Activated CD4-positive, alpha-beta memory T cell treated with anti-CD3 and anti-CD28 coated beads, Interleukin-2, amount 10 ng/mL, durations not matched to agents 7 days and 5 days (primary cell): ENCODE data around the gene ANO4. TPM values are rescaled to one million over a fixed set of nuclear protein-coding genes. Genes with fewer than 3 reads are reported as not detected.
"Not testable (repeated sequence)": the region's sequence is repeated elsewhere in the genome, so short reads cannot be mapped to it uniquely, and the experiment has no call there.

Experiments
- CTCF ChIA-PET: fragments of 350-600 bp; sonication (Branson Sonifier 250); formaldehyde crosslinking; loops from one replicate; lab custom pipeline; 2021; ENCODE audit warnings: antibody characterized with exemption, inconsistent platforms; lab: Charles Lee
- POLR2A ChIA-PET: fragments of 350-600 bp; sonication (Branson Sonifier 250); formaldehyde crosslinking; loops from one replicate; lab custom pipeline; 2021; ENCODE audit warnings: antibody characterized with exemption; lab: Charles Lee
- DNase-seq: peaks from one replicate; pipeline ENCODE4 v3.0.0-alpha.2; 2020
- H3K27ac Mint-ChIP-seq: one replicate; pipeline ENCODE4 v1.8.0; 2021; ENCODE audit warnings: mild to moderate bottlenecking, mixed read lengths
- H3K27me3 Mint-ChIP-seq: one replicate; pipeline ENCODE4 v1.8.0; 2021; ENCODE audit warnings: mixed read lengths
- H3K36me3 Mint-ChIP-seq: one replicate; pipeline ENCODE4 v1.8.0; 2021; ENCODE audit warnings: low read depth, mixed read lengths
- H3K4me1 Mint-ChIP-seq: one replicate; pipeline ENCODE4 v1.8.0; 2021; ENCODE audit warnings: mixed read lengths
- H3K4me3 Mint-ChIP-seq: one replicate; pipeline ENCODE4 v1.8.0; 2021; ENCODE audit warnings: mild to moderate bottlenecking, mixed read lengths
- H3K9me3 Mint-ChIP-seq: one replicate; pipeline ENCODE4 v1.8.0; 2021; ENCODE audit warnings: mixed read lengths
- total RNA-seq, 2 experiments: library from RNA; stranded (reverse); gene quantifications; one replicate each; pipeline ENCODE4 v1.2.3, GENCODE V29; 2021

ANO4 gene
- total RNA-seq, 2 experiments from 2014 or later = not detected

DNA sequence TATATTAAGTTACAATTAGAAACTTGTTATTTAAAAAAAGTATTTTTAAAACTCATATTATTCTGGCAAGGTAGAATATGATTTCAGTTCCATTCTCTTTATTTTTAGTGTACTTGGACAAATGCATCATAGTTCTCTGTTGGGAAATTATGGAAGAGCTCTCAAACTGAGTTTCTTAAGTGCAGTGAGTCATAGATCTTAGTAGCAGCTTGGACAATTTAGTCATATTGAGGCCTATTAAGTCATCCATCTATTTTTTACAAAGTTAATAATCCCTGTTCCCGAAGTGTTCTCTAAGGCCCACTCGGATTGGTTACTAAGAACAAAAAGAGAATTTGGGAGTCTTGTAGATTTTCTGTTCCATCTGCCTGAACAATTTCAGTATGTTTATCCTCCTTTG lies 113.9 kb downstream of the ANO4 start:
- Mint-ChIP-seq H3K27ac (no peak overlapping the region), H3K4me3 (no peak overlapping the region), H3K27me3 (no peaks in the 10 kb centered on the region), H3K36me3 (no peaks in the 10 kb centered on the region), H3K9me3 (no peaks in the 10 kb centered on the region), H3K4me1 (no peaks in the 10 kb centered on the region)
- ChIA-PET POLR2A (no interaction called here), CTCF (no interaction called here)
- DNase-seq = no peak

DNA sequence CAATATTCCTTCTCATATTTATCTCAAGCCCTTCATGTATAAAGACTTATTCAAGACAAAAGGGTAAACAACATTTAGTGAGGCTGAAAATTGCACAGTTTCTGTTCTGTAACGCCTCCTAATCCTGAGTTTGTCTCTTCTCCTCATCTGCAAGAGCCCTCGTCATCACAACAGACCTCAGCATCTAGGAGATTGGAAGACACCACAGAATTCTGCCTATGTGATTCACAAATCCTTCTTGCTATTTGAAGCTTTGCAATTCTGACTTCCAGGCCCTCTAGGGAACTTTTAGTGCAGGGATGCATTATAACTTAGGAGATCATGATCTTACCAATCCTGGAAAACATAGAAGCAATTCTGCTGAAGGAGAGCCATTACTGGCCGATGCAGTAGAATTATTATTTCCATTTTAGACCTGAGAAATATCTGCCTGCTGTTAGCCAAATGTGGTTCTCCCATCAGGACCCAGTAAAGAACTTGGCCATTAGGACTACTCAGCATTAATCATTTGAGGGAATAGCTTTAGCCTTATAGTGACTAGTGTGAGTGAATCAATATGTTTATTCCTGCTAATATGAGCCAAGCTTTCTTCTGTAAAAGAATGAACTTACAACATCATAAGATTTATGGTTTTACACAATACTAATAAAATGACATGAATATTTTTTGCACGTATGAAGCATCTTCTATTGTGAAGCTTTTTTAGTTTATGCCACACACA lies 119.5 kb downstream of the ANO4 start:
- H3K27ac Mint-ChIP-seq = no peak overlapping the region
- no peaks in the 10 kb centered on the region for H3K4me1 Mint-ChIP-seq
- DNase-seq = no peak
- H3K4me3 Mint-ChIP-seq = no peak overlapping the region
- H3K27me3 Mint-ChIP-seq = no peaks in the 10 kb centered on the region
- no peaks in the 10 kb centered on the region for H3K9me3 Mint-ChIP-seq
- H3K36me3 Mint-ChIP-seq = no peaks in the 10 kb centered on the region
- ChIA-PET CTCF (no interaction called here), POLR2A (no interaction called here)

DNA sequence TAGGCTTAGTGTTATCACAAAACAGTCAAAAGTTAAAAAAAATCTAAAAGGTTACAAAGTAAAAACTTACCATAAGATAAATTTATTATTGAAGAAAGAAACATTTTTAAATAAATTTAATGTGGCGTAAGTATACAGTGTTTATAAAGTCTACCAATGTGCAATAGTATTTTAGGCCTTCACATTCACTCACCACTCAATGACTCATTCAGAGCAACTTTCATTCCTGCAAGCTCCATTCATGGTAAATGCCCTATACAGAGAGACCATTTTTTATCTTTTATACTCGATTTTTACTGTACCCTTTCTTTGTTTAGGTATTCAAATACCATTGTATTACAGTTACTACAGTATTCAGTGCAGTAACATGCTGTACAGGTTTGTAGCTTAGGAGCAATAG lies 124.5 kb downstream of the ANO4 start:
- no peak for DNase-seq
- ChIA-PET POLR2A (no interaction called here), CTCF (no interaction called here)
- H3K36me3 Mint-ChIP-seq = no peaks in the 10 kb centered on the region
- H3K4me3 Mint-ChIP-seq = no peak overlapping the region
- no peaks in the 10 kb centered on the region for H3K4me1 Mint-ChIP-seq
- H3K27ac Mint-ChIP-seq = no peak overlapping the region
- no peaks in the 10 kb centered on the region for H3K27me3 Mint-ChIP-seq
- H3K9me3 Mint-ChIP-seq = no peaks in the 10 kb centered on the region

DNA sequence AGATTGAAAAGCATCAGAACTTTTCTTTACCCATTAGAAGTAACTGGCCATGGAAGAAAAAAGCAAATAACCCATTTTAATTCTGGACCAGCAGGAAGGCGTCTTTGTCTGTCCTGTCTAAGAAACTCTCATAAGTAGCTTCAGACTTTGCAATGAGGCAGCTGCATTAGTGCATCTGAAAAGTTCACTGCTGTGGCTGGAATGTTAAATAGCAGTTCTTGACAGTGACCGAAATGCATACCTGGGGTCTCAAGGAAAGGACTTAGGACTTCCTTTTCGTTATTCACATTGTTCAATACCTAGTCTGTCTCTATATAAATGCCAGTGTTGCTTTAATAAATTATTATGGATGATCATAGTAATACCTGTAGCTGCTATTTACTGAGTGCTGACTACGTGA lies 125.9 kb downstream of the ANO4 start:
- Mint-ChIP-seq H3K4me1 (no peaks in the 10 kb centered on the region), H3K27me3 (no peaks in the 10 kb centered on the region), H3K9me3 (no peaks in the 10 kb centered on the region), H3K4me3 (no peak overlapping the region), H3K27ac (no peak overlapping the region), H3K36me3 (no peaks in the 10 kb centered on the region)
- no peak for DNase-seq
- ChIA-PET CTCF (no interaction called here), POLR2A (no interaction called here)

DNA sequence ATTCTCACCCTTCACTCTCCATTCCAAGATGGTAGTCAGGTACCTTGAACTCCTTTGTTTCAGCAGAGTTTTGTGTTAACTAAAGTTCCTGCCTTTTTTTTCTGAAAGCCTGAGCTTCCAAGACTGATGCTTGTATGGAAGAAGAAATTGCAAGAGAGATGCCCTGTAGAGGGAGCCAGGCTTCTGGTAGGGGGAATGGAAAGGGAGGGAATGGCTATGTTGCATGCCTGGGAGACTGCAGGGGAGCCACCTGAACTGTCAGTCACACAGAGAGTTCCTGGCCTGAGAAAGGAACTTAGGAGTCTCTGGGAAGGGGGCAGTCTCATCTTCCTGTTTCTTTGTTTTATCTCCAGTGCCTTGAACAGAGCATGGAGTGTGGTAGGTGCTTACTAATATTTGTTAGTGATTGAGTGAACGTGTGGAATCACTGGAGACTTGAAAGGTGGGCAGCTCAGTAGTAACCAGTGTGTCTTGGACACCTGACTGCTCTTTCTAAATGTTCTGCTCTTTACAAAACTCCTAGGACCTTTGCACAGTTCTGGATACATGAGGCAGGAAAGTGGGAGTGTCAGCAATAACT lies 132.2 kb downstream of the ANO4 start:
- Mint-ChIP-seq H3K4me1 (no peaks in the 10 kb centered on the region), H3K27ac (no peak overlapping the region), H3K36me3 (no peaks in the 10 kb centered on the region), H3K4me3 (no peak overlapping the region), H3K27me3 (no peaks in the 10 kb centered on the region), H3K9me3 (no peaks in the 10 kb centered on the region)
- CTCF ChIA-PET = no interaction called here
- no peak for DNase-seq
- POLR2A ChIA-PET = no interaction called here

DNA sequence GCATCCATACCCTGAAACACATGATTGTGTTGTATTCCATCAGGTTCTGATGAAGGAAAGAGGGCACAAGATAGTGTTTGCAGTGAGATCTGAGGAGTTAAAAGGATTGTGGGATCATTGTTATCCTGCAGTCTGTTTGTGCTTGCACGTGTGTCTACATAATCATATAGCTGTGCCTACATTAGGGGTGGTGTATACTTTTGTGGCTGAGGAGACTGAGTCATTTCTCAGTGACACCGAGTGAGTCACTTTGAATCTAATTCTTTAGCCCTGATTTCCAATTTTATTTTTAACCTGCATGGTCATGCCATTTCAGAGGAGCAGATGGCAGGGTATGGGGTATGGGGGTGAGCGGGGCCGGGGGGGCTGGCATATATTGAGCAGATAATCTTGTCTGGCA lies 133.2 kb downstream of the ANO4 start:
- DNase-seq = no peak
- H3K27me3 Mint-ChIP-seq = no peaks in the 10 kb centered on the region
- no peaks in the 10 kb centered on the region for H3K9me3 Mint-ChIP-seq
- CTCF ChIA-PET = no interaction called here
- H3K27ac Mint-ChIP-seq = no peak overlapping the region
- H3K36me3 Mint-ChIP-seq = no peaks in the 10 kb centered on the region
- H3K4me1 Mint-ChIP-seq = no peaks in the 10 kb centered on the region
- H3K4me3 Mint-ChIP-seq = no peak overlapping the region
- POLR2A ChIA-PET = no interaction called here

DNA sequence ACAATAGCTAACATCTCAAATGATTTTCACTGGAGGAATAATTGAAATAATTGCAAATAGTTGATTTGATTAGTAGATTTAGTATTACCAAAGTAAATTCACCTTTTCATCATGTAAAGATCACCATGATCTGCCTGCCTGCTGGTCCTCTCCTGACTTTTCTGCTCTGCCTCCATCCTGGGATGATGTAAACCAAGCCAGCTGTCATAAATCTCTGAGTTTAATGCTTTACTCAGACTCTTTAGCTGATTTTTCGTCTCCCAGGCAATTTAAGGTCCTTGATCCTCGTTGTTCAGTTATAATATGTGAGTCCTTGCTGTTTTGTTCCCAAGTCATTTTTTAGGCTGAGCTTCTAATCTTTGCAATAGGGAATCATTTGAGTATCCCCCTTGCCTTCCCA lies 138.0 kb downstream of the ANO4 start:
- POLR2A ChIA-PET = no interaction called here
- H3K9me3 Mint-ChIP-seq = peaks cover 2% of the 10 kb centered on the region
- H3K27ac Mint-ChIP-seq = no peak overlapping the region
- no peak for DNase-seq
- CTCF ChIA-PET = no interaction called here
- H3K4me1 Mint-ChIP-seq = no peaks in the 10 kb centered on the region
- H3K36me3 Mint-ChIP-seq = no peaks in the 10 kb centered on the region
- no peak overlapping the region for H3K4me3 Mint-ChIP-seq
- no peaks in the 10 kb centered on the region for H3K27me3 Mint-ChIP-seq

DNA sequence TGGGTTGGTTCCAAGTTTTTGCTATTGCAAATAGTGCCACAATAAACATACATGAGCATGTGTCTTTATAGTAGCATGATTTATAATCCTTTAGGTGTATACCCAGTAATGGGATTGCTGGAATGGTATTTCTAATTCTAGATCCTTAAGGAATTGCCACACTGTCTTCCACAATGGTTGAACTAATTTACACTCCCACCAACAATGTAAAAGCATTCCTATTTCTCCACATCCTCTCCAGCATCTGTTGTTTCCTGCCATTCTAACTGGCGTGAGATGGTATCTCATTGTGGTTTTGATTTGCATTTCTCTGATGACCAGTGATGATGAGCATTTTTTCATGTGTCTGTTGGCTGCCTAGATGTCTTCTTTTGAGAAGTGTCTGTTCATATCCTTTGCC lies 139.0 kb downstream of the ANO4 start:
- CTCF ChIA-PET = not testable (repeated sequence)

DNA sequence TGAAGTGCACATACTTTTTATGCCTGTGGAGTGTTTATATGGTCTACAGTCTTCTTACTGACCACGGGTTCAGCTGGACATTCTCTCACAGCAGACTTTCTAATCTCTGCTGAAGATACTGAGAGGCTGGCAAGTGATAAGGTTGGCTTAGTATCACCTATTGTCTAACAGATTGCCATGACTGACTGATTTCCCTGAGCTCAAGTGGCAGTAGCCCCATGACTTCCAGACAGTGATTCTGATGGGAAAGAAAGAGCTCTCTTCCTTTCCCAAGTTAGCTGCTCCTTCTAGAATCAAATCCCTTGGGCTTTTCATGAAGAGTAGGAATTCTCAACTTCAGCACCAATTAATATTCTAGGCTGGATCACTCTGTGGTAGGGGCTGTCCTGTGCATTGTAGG lies 141.4 kb downstream of the ANO4 start:
- CTCF ChIA-PET = no interaction called here
- Mint-ChIP-seq H3K4me3 (no peak overlapping the region), H3K36me3 (no peaks in the 10 kb centered on the region), H3K4me1 (no peaks in the 10 kb centered on the region), H3K27ac (no peak overlapping the region), H3K9me3 (peaks cover 2% of the 10 kb centered on the region), H3K27me3 (no peaks in the 10 kb centered on the region)
- POLR2A ChIA-PET = no interaction called here
- no peak for DNase-seq

More for the DNA sequence above, 139.0 kb downstream of the ANO4 start:
- H3K27me3 Mint-ChIP-seq, H3K9me3 Mint-ChIP-seq, POLR2A ChIA-PET, DNase-seq, H3K4me3 Mint-ChIP-seq, H3K4me1 Mint-ChIP-seq, H3K36me3 Mint-ChIP-seq, H3K27ac Mint-ChIP-seq: not testable (repeated sequence)

DNA sequence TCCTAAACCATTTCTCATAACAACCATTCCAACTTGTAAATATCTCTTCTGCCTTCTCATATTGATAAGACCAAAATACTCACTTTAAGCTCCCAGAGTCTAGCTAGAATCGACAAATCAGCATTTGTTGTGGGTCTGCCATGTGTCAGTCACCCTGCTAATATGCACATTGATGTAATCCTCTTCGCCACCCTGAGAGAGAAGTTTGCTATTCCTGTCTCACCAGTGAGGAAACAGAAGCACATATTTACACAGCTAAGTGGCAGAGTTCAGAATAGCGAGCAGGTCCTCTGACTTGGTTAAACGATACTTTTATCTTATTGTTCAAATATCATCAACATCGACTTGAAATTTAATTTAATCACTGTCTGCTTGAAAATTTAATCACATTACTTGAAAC lies 142.1 kb downstream of the ANO4 start:
- H3K4me3 Mint-ChIP-seq = no peak overlapping the region
- peaks cover 2% of the 10 kb centered on the region for H3K9me3 Mint-ChIP-seq
- H3K27ac Mint-ChIP-seq = no peak overlapping the region
- H3K4me1 Mint-ChIP-seq = no peaks in the 10 kb centered on the region
- POLR2A ChIA-PET = no interaction called here
- no peaks in the 10 kb centered on the region for H3K36me3 Mint-ChIP-seq
- CTCF ChIA-PET = no interaction called here
- no peaks in the 10 kb centered on the region for H3K27me3 Mint-ChIP-seq
- DNase-seq = no peak

DNA sequence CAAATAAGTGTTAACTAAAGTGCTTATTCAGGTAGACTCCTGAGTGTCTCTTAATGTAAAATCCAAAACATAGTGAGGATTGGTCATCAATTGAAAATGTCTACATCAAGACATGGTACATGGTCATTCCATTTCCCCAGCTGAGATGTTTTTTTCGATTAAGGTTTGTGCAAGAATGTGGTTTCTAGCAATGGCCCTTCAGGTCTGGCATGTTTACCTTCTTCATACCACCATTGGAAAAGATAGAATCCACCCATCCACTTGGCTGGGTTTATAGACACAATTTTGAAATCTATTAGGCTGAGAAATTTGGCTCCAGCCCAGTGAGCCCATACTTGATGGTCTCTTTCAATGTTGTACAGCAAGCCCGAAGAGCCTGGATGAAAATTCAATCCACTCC lies 145.9 kb downstream of the ANO4 start:
- Mint-ChIP-seq H3K9me3 (no peaks in the 10 kb centered on the region), H3K36me3 (no peaks in the 10 kb centered on the region), H3K27me3 (no peaks in the 10 kb centered on the region), H3K4me1 (no peaks in the 10 kb centered on the region), H3K4me3 (no peak overlapping the region), H3K27ac (no peak overlapping the region)
- DNase-seq = no peak
- ChIA-PET POLR2A (no interaction called here), CTCF (no interaction called here)

DNA sequence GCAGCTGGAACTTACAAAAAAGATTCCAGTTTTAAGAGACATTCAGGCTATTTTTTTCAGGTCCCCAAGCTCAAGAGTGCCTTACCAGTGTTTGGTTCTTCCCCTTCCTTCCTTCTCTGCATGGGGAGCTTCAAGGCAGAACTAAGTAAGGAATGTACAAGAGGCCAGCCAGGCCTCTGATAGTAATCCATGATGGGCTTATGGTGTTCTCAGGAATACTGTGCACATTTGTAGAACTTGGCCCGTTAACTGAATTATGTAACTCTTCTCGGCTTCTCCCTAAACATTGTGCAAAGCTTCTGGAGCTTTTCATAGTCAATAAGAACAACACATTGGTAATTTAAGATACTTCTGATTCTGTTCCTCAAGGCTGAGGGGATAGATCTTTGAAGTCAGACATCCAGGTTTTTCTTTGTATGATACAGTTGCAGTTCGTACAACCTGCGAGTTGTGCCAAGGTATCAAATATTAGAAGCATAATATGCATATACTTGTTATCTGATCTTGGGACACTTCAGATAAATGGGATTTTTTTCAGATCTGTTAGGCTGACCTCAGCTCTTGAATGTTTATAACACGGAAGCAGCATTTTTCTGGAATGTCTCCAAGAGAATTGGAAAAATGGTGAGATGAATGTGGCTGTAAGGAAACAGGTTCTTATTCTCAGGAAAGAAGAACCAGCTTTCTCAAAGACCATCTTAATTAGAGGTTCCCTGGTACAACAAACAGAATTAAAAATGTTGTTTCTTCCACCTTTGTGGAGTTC lies 148.6 kb downstream of the ANO4 start:
- H3K27ac Mint-ChIP-seq = no peak overlapping the region
- ChIA-PET POLR2A (no interaction called here), CTCF (no interaction called here)
- no peaks in the 10 kb centered on the region for H3K9me3 Mint-ChIP-seq
- no peaks in the 10 kb centered on the region for H3K27me3 Mint-ChIP-seq
- H3K4me3 Mint-ChIP-seq = no peak overlapping the region
- DNase-seq = no peak
- H3K36me3 Mint-ChIP-seq = no peaks in the 10 kb centered on the region
- H3K4me1 Mint-ChIP-seq = no peaks in the 10 kb centered on the region

DNA sequence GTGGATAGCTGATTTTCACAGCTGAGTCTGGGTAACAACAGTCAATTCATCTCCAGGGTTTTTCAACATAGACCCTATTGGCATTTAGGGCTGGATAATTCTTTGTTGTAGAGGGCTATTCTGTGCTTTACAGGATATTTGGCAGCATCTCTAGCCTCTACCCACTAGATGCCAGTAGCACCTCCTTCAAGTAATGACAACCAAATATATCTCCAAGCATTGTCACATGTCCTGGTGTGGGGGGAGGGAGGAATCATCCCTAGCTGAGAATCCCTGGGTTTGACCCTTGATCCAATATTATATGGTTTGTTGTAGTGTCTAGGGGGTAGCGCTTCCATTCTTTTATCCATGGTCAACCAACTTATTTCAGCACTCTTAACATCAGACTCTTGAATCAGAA lies 157.2 kb downstream of the ANO4 start:
- no peaks in the 10 kb centered on the region for H3K36me3 Mint-ChIP-seq
- DNase-seq = no peak
- H3K9me3 Mint-ChIP-seq = no peaks in the 10 kb centered on the region
- no peaks in the 10 kb centered on the region for H3K27me3 Mint-ChIP-seq
- H3K4me3 Mint-ChIP-seq = no peak overlapping the region
- ChIA-PET CTCF (no interaction called here), POLR2A (no interaction called here)
- no peak overlapping the region for H3K27ac Mint-ChIP-seq
- H3K4me1 Mint-ChIP-seq = no peaks in the 10 kb centered on the region

DNA sequence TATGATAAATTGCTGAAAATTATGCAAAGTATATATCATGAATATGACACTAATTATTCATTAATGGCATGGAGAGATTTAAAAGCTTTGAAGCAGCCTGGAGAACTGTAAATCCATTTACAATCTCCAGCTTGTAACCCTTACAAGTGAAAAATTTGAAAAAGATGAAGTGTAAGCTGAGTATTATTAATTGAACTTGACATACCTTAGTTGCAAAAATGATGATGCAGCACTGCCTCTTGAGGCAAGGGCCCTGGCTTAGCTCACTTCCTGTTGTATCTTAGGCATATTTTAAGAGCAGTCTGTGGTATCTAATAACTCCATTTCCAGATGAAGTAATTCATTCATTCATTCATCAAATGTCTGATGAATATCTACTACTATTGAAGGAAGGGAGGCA lies 158.6 kb downstream of the ANO4 start:
- Mint-ChIP-seq H3K27ac (no peak overlapping the region), H3K9me3 (peaks cover 2% of the 10 kb centered on the region), H3K27me3 (no peaks in the 10 kb centered on the region), H3K36me3 (no peaks in the 10 kb centered on the region), H3K4me3 (no peak overlapping the region), H3K4me1 (no peaks in the 10 kb centered on the region)
- CTCF ChIA-PET = no interaction called here
- DNase-seq = no peak
- POLR2A ChIA-PET = no interaction called here
